Activated T-helper 2 cell treated with anti-CD3 and anti-CD28 coated beads, Interferon-gamma antibody, Interleukin-2, Interleukin-4, amounts not matched to agents 10 μg/mL and 5 μg/mL and 100 μg/mL, durations not matched to agents 14 hours and 24 hours and 36 hours (primary cell): ENCODE results near the gene ENG. TPM values are rescaled to one million over a fixed set of nuclear protein-coding genes. Genes with fewer than 3 reads are reported as not detected.
"Not testable (repeated sequence)": the region's sequence is repeated elsewhere in the genome, so short reads cannot be mapped to it uniquely, and the experiment has no call there.

Experiments
- DNase-seq: peaks from one replicate; pipeline ENCODE4 v3.0.0; 2021; ENCODE audit warnings: low spot score
- H3K27ac Mint-ChIP-seq: one replicate; pipeline ENCODE4 v1.8.0; 2021; ENCODE audit warnings: mixed read lengths
- H3K27me3 Mint-ChIP-seq: one replicate; pipeline ENCODE4 v1.8.0; 2021; ENCODE audit warnings: low read depth, mixed read lengths
- H3K36me3 Mint-ChIP-seq: one replicate; pipeline ENCODE4 v1.8.0; 2021; ENCODE audit warnings: low read depth, mixed read lengths
- H3K4me1 Mint-ChIP-seq: one replicate; pipeline ENCODE4 v1.8.0; 2021; ENCODE audit warnings: low read depth, mixed read lengths
- H3K4me3 Mint-ChIP-seq: one replicate; pipeline ENCODE4 v1.8.0; 2021; ENCODE audit warnings: low read depth, mild to moderate bottlenecking, moderate library complexity, mixed read lengths
- H3K9me3 Mint-ChIP-seq: one replicate; pipeline ENCODE4 v1.8.0; 2021; ENCODE audit warnings: mixed read lengths
- intact Hi-C: fragments of 100-400 bp; cut with micrococcal nuclease; formaldehyde crosslinking; loops from one replicate; pipeline ENCODE4 v1.15.1; 2023
- total RNA-seq: library from RNA; stranded (reverse); gene quantifications from 2 replicates; pipeline ENCODE4 v1.2.3, GENCODE V29; 2022

ENG gene
- total RNA-seq, 1 donor from 2014 or later, result 27.5 TPM

- H3K36me3 Mint-ChIP-seq, result peaks cover 2% of the 10 kb centered on the region
- H3K9me3 Mint-ChIP-seq, result no peaks in the 10 kb centered on the region
- H3K27ac Mint-ChIP-seq, result no peak overlapping the region
- no peak overlapping the region for H3K4me3 Mint-ChIP-seq
- no peaks in the 10 kb centered on the region for H3K4me1 Mint-ChIP-seq
- H3K27me3 Mint-ChIP-seq, result peaks cover 2% of the 10 kb centered on the region
- DNase-seq, result no peak
- intact Hi-C loops, result no loop called here
These were observed 21.7 kb upstream of the ENG start for GRCh38 chr9:127876026-127876763.

- no peak for DNase-seq
- no peaks in the 10 kb centered on the region for H3K9me3 Mint-ChIP-seq
- peaks cover 2% of the 10 kb centered on the region for H3K27me3 Mint-ChIP-seq
- H3K27ac Mint-ChIP-seq, result no peak overlapping the region
- intact Hi-C loops, result no loop called here
- no peaks in the 10 kb centered on the region for H3K4me1 Mint-ChIP-seq
- H3K36me3 Mint-ChIP-seq, result no peaks in the 10 kb centered on the region
- H3K4me3 Mint-ChIP-seq, result no peak overlapping the region
These were observed 21.0 kb upstream of the ENG start for GRCh38 chr9:127875306-127875966.

- no peaks in the 10 kb centered on the region for H3K9me3 Mint-ChIP-seq
- DNase-seq, result no peak
- no peaks in the 10 kb centered on the region for H3K4me1 Mint-ChIP-seq
- no peaks in the 10 kb centered on the region for H3K36me3 Mint-ChIP-seq
- intact Hi-C loops, result no loop called here
- H3K27ac Mint-ChIP-seq, result no peak overlapping the region
- no peak overlapping the region for H3K4me3 Mint-ChIP-seq
- peaks cover 2% of the 10 kb centered on the region for H3K27me3 Mint-ChIP-seq
These were observed 20.1 kb upstream of the ENG start for GRCh38 chr9:127874301-127875221.

- H3K27ac Mint-ChIP-seq, result no peak overlapping the region
These were observed 19.4 kb upstream of the ENG start for GRCh38 chr9:127873886-127874285.

GRCh38 chr9:127873223-127873691, 18.8 kb upstream of the ENG start:
- intact Hi-C loops, result no loop called here
- Mint-ChIP-seq H3K9me3 (no peaks in the 10 kb centered on the region), H3K4me3 (no peak overlapping the region), H3K27me3 (peaks cover 2% of the 10 kb centered on the region), H3K27ac (no peak overlapping the region), H3K4me1 (no peaks in the 10 kb centered on the region), H3K36me3 (peaks cover 4% of the 10 kb centered on the region)
- no peak for DNase-seq

More at GRCh38 chr9:127873886-127874285, 19.4 kb upstream of the ENG start:
- Mint-ChIP-seq H3K9me3 (no peaks in the 10 kb centered on the region), H3K27me3 (peaks cover 2% of the 10 kb centered on the region), H3K4me3 (no peak overlapping the region), H3K4me1 (no peaks in the 10 kb centered on the region), H3K36me3 (no peaks in the 10 kb centered on the region)
- intact Hi-C loops, result no loop called here
- no peak for DNase-seq

- Mint-ChIP-seq H3K27ac (no peak overlapping the region), H3K4me3 (no peak overlapping the region), H3K9me3 (no peaks in the 10 kb centered on the region), H3K27me3 (no peaks in the 10 kb centered on the region), H3K36me3 (peaks cover 5% of the 10 kb centered on the region), H3K4me1 (no peaks in the 10 kb centered on the region)
- no peak for DNase-seq
- intact Hi-C loops, result no loop called here
These were observed 18.1 kb upstream of the ENG start for GRCh38 chr9:127872369-127873222.

- Mint-ChIP-seq H3K27me3 (no peaks in the 10 kb centered on the region), H3K27ac (no peak overlapping the region), H3K36me3 (peaks cover 5% of the 10 kb centered on the region), H3K4me1 (no peaks in the 10 kb centered on the region), H3K4me3 (no peak overlapping the region), H3K9me3 (no peaks in the 10 kb centered on the region)
- intact Hi-C loops, result loop anchor here (2.0 kb wide), 1 partner anchor 137 kb away; the partner anchor contains the start of gene TOR2A
- no peak for DNase-seq
These were observed 17.1 kb upstream of the ENG start for GRCh38 chr9:127871531-127871930.

GRCh38 chr9:127870887-127871286, 16.4 kb upstream of the ENG start:
- Mint-ChIP-seq H3K27me3 (no peaks in the 10 kb centered on the region), H3K4me3 (no peak overlapping the region), H3K4me1 (peaks cover 1% of the 10 kb centered on the region), H3K36me3 (peaks cover 5% of the 10 kb centered on the region), H3K27ac (no peak overlapping the region), H3K9me3 (no peaks in the 10 kb centered on the region)
- intact Hi-C loops, result loop anchor here (2.0 kb wide), 1 partner anchor 136 kb away; the partner anchor contains the start of gene TOR2A
- no peak for DNase-seq

GRCh38 chr9:127870153-127870491, 15.7 kb upstream of the ENG start:
- not testable (repeated sequence) for DNase-seq, H3K4me3 Mint-ChIP-seq, H3K4me1 Mint-ChIP-seq, H3K27me3 Mint-ChIP-seq, H3K36me3 Mint-ChIP-seq, H3K9me3 Mint-ChIP-seq, H3K27ac Mint-ChIP-seq
- intact Hi-C loops, result loop anchor here (2.0 kb wide), 1 partner anchor 135 kb away; the partner anchor contains the start of gene TOR2A

GRCh38 chr9:127869310-127870152, 15.1 kb upstream of the ENG start:
- no peaks in the 10 kb centered on the region for H3K27me3 Mint-ChIP-seq
- no peaks in the 10 kb centered on the region for H3K9me3 Mint-ChIP-seq
- peaks cover 12% of the 10 kb centered on the region for H3K4me1 Mint-ChIP-seq
- no peak overlapping the region for H3K4me3 Mint-ChIP-seq
- intact Hi-C loops, result loop anchor here (2.0 to 5.0 kb wide), 2 partner anchors 48 to 135 kb away; partner anchors contain the start of genes ST6GALNAC4 and TOR2A
- no peak overlapping the region for H3K27ac Mint-ChIP-seq
- peaks cover 8% of the 10 kb centered on the region for H3K36me3 Mint-ChIP-seq
- peak; percentile 69 for DNase-seq

- H3K4me3 Mint-ChIP-seq, result no peak overlapping the region
- intact Hi-C loops, result loop anchor here (5.0 kb wide), 1 partner anchor 49 kb away; the partner anchor contains the start of gene ST6GALNAC4
- no peak overlapping the region for H3K27ac Mint-ChIP-seq
- H3K27me3 Mint-ChIP-seq, result no peaks in the 10 kb centered on the region
- peaks cover 12% of the 10 kb centered on the region for H3K4me1 Mint-ChIP-seq
- H3K9me3 Mint-ChIP-seq, result no peaks in the 10 kb centered on the region
- DNase-seq, result no peak
- peaks cover 8% of the 10 kb centered on the region for H3K36me3 Mint-ChIP-seq
These were observed 13.9 kb upstream of the ENG start for GRCh38 chr9:127868278-127868902.
